Measurements from ENCODE around the gene SCRN3.
"Not testable (repeated sequence)": the region's sequence is repeated elsewhere in the genome, so short reads cannot be mapped to it uniquely, and the experiment has no call there.

Gene SCRN3

GRCh38 chr2:174403628-174404027, 8.1 kb downstream of the SCRN3 start:
- no peak for TF ChIP-seq CTCF (IDR thresholded peaks at IDR 0.05; ENCODE audit: low read depth, low read length)
- H3K4me3 ChIP-seq (replicated peaks in 1 of 2; ENCODE audit: low read depth in 2 of 2, low read length in 2 of 2), result no peak overlapping the region
- DNase-seq (ENCODE audit: low read depth in 2 of 2), result no peak

- not testable (repeated sequence) for DNase-seq (ENCODE audit: low read depth in 2 of 2); H3K4me3 ChIP-seq (replicated peaks in 1 of 2; ENCODE audit: low read depth in 2 of 2, low read length in 2 of 2)
Measured at GRCh38 chr2:174410039-174410438, 14.5 kb downstream of the SCRN3 start.

DNA sequence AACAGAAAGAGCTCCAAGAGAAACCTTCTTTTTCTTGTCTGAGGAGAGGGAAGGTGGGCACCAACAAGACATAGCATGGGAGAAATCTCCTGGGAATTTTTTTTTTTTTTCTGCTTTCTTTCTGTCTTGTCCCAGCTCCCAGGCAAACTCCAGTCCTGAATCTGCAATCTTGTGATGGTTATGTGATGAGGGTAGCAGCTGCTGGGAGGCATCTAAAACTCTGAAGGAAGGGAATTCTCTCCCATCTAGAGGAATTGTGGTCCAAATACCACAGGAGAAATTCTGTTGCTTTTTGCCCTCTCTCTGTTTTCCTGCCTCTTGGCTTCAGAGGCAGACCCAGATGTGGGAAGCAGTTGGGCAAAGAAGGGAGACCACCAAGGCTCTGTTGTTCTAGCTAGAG, 16.7 kb downstream of the SCRN3 start:
- H3K4me3 ChIP-seq (replicated peaks in 1 of 2; ENCODE audit: low read depth in 2 of 2, low read length in 2 of 2), result no peak overlapping the region
- TF ChIP-seq CTCF (IDR thresholded peaks at IDR 0.05; ENCODE audit: low read depth, low read length), result no peak
- DNase-seq (ENCODE audit: low read depth in 2 of 2), result no peak

DNA sequence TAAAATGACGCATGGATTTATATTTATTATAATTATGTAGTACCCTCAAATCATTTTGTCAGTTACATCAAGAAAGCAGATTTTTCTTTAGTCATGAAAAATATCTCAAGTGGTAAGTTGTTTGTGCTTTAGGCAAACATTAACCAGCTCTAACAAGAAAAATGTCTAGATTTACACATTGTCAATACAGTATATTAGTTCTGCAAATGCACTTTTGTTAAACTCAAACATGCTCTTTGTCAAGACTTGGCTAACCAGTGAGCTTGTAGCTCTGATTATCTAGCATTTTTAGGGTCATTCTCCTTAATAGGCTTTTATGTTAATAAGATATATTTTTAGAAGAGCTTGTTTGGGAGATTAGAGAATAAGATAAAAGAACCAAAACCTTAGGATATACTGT, 32.7 kb downstream of the SCRN3 start:
- no peak for TF ChIP-seq CTCF (IDR thresholded peaks at IDR 0.05; ENCODE audit: low read depth, low read length)
- no peak overlapping the region for H3K4me3 ChIP-seq (replicated peaks in 1 of 2; ENCODE audit: low read depth in 2 of 2, low read length in 2 of 2)
- no peak for DNase-seq (ENCODE audit: low read depth in 2 of 2)

DNA sequence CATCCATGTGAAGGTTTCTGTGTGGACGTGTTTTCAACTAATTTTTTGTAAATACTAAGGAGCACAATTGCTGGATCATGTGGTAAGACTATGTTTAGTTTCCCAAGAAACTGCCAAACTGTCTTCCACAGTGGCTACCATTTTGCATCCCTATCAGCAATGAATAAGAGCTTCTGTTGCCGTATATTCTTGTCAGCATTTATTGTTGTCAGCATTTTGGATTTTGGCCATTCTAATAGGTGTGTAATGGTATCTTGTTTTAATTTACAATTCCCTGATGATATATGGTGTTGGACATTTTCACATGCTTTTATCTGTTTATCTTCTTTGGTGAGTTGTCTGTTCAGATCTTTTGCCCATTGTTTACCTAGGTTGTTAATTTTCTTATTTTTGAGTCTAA, 34.5 kb downstream of the SCRN3 start:
- no peak overlapping the region for H3K4me3 ChIP-seq (replicated peaks in 1 of 2; ENCODE audit: low read depth in 2 of 2, low read length in 2 of 2)
- DNase-seq (ENCODE audit: low read depth in 2 of 2), result no peak
- no peak for TF ChIP-seq CTCF (IDR thresholded peaks at IDR 0.05; ENCODE audit: low read depth, low read length)

DNA sequence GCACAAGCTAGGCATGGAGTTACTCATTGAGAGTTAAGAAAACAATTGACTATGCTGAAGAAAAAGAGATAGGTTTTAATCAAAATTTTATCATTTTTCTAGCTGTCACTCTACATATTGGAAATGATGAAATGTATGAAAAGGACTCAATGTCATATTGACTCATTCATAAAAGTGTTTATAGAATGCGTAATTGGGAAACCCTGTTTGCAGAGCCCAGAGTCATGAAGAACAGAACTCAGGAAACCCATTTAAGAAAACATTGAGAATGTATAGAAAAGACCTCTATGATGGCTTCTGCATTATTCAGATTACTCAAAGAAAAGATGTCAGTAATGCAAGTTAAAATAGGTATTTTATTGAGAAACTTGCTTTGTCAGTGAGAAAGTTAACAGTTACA, 36.4 kb downstream of the SCRN3 start:
- no peak for TF ChIP-seq CTCF (IDR thresholded peaks at IDR 0.05; ENCODE audit: low read depth, low read length)
- DNase-seq (ENCODE audit: low read depth in 2 of 2), result no peak

DNA sequence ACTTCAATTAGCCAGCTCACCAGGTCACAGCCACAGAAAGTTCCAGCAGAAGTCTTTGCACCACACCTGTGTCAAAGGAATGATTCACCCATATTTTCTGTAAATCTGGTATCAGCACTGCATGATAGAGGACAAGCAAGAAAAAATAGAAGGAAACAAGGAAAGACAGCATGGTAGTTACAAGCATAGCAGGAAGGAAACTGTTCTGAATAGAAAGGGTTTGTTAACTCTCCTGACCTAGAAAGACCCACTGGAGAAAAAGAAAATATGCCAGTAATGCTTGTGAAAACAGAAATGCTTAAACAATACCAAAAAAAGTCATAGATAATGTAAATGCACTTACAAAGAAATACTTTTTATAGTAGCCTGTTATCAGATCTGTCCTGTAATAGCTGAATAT, 40.8 kb downstream of the SCRN3 start:
- no peak for TF ChIP-seq CTCF (IDR thresholded peaks at IDR 0.05; ENCODE audit: low read depth, low read length)
- H3K4me3 ChIP-seq (replicated peaks in 1 of 2; ENCODE audit: low read depth in 2 of 2, low read length in 2 of 2), result no peak overlapping the region
- DNase-seq (ENCODE audit: low read depth in 2 of 2), result no peak

More for the DNA sequence above, 36.4 kb downstream of the SCRN3 start:
- no peak overlapping the region for H3K4me3 ChIP-seq (replicated peaks in 1 of 2; ENCODE audit: low read depth in 2 of 2, low read length in 2 of 2)
